ENCODE data around the gene URI1. TPM values are rescaled to one million over a fixed set of nuclear protein-coding genes. Genes with fewer than 3 reads are reported as not detected.

URI1 gene
- total RNA-seq, 2 experiments from 2014 or later = 45.1 to 79.2 TPM

GRCh38 chr19:29943615-29944014 lies 1.6 kb downstream of the URI1 start:
- Histone ChIP-seq H3K4me3 (ENCODE audit: low read depth, low read length, poor library complexity, severe bottlenecking) (peak overlapping the region; percentile 78), H3K9me2 (ENCODE audit: insufficient read depth, low read length) (no peaks in the 10 kb centered on the region), H3K36me3 (ENCODE audit: insufficient read depth, low read length) (peaks cover 31% of the 10 kb centered on the region), H3K9me3 (ENCODE audit: low read length) (peaks cover 10% of the 10 kb centered on the region), H2AFZ (ENCODE audit: low read length) (no peak overlapping the region), H3K4me1 (ENCODE audit: insufficient read depth, low read length, poor library complexity, severe bottlenecking) (peaks cover 37% of the 10 kb centered on the region), H3K4me2 (ENCODE audit: low read length) (peak overlapping the region; percentile 78), H3K27ac (ENCODE audit: low read depth, low read length, poor library complexity, severe bottlenecking) (no peak overlapping the region), H4K20me1 (ENCODE audit: insufficient read depth, low read length) (peaks cover 28% of the 10 kb centered on the region), H3K79me2 (ENCODE audit: insufficient read depth, low read depth, low read length) (peaks cover 61% of the 10 kb centered on the region)
- TSS peak; percentile 63 for BruUV-seq (replicated peaks)
- CTCF ChIA-PET (ENCODE audit: unreplicated experiment) = no interaction called here
- POLR2A ChIA-PET = interaction anchor here (1.0 to 1.5 kb wide), 2 partner anchors 9 to 23 kb away, joined by 3 to 4 read pairs; no protein-coding TSS in a partner anchor
- no peak for DNase-seq (ENCODE audit: low spot score)
- intact Hi-C loops (cut with micrococcal nuclease; ENCODE audit: unreplicated experiment) = no loop called here
- TF ChIP-seq EZH2phosphoT487 (IDR thresholded peaks at IDR 0.05; ENCODE audit: borderline replicate concordance, low read depth, low read length) (no peak), CTCF (conservative IDR thresholded peaks at IDR 0.05; ENCODE audit: low read length) (no peak)

- Histone ChIP-seq H3K4me3 (ENCODE audit: low read depth, low read length, poor library complexity, severe bottlenecking) (peak overlapping the region; percentile 51), H3K27ac (ENCODE audit: low read depth, low read length, poor library complexity, severe bottlenecking) (no peak overlapping the region), H2AFZ (ENCODE audit: low read length) (no peak overlapping the region), H3K9me2 (ENCODE audit: insufficient read depth, low read length) (no peaks in the 10 kb centered on the region), H3K4me2 (ENCODE audit: low read length) (peak overlapping the region; percentile 66), H3K79me2 (ENCODE audit: insufficient read depth, low read depth, low read length) (peaks cover 62% of the 10 kb centered on the region), H3K9me3 (ENCODE audit: low read length) (peaks cover 10% of the 10 kb centered on the region), H3K4me1 (ENCODE audit: insufficient read depth, low read length, poor library complexity, severe bottlenecking) (peaks cover 37% of the 10 kb centered on the region), H4K20me1 (ENCODE audit: insufficient read depth, low read length) (peaks cover 28% of the 10 kb centered on the region), H3K36me3 (ENCODE audit: insufficient read depth, low read length) (peaks cover 31% of the 10 kb centered on the region)
- no peak for TF ChIP-seq EZH2phosphoT487 (IDR thresholded peaks at IDR 0.05; ENCODE audit: borderline replicate concordance, low read depth, low read length)
- TF ChIP-seq CTCF (conservative IDR thresholded peaks at IDR 0.05; ENCODE audit: low read length) = no peak
- DNase-seq (ENCODE audit: low spot score) = no peak
- ChIA-PET POLR2A (interaction anchor here (0.7 to 2.0 kb wide), 4 partner anchors 9 to 86 kb away, joined by 3 to 7 read pairs (median 4); no protein-coding TSS in a partner anchor), CTCF (ENCODE audit: unreplicated experiment) (no interaction called here)
- no TSS peak for BruUV-seq (replicated peaks)
- intact Hi-C loops (cut with micrococcal nuclease; ENCODE audit: unreplicated experiment) = no loop called here
Measured at GRCh38 chr19:29944390-29945012, 2.5 kb downstream of the URI1 start.

GRCh38 chr19:29945017-29945416 lies 3.0 kb downstream of the URI1 start:
- Histone ChIP-seq H3K36me3 (ENCODE audit: insufficient read depth, low read length) (peaks cover 35% of the 10 kb centered on the region), H3K9me2 (ENCODE audit: insufficient read depth, low read length) (no peaks in the 10 kb centered on the region), H3K4me1 (ENCODE audit: insufficient read depth, low read length, poor library complexity, severe bottlenecking) (peaks cover 37% of the 10 kb centered on the region), H4K20me1 (ENCODE audit: insufficient read depth, low read length) (peaks cover 28% of the 10 kb centered on the region), H2AFZ (ENCODE audit: low read length) (no peak overlapping the region), H3K79me2 (ENCODE audit: insufficient read depth, low read depth, low read length) (peaks cover 66% of the 10 kb centered on the region), H3K27ac (ENCODE audit: low read depth, low read length, poor library complexity, severe bottlenecking) (no peak overlapping the region), H3K4me2 (ENCODE audit: low read length) (peak overlapping the region; percentile 66), H3K4me3 (ENCODE audit: low read depth, low read length, poor library complexity, severe bottlenecking) (peak overlapping the region; percentile 51), H3K9me3 (ENCODE audit: low read length) (peaks cover 10% of the 10 kb centered on the region)
- DNase-seq (ENCODE audit: low spot score) = no peak
- TF ChIP-seq EZH2phosphoT487 (IDR thresholded peaks at IDR 0.05; ENCODE audit: borderline replicate concordance, low read depth, low read length) = no peak
- TF ChIP-seq CTCF (conservative IDR thresholded peaks at IDR 0.05; ENCODE audit: low read length) = no peak
- ChIA-PET POLR2A (interaction anchor here (0.7 to 2.0 kb wide), 9 partner anchors 8 to 109 kb away, joined by 3 to 7 read pairs (median 4); no protein-coding TSS in a partner anchor), CTCF (ENCODE audit: unreplicated experiment) (no interaction called here)
- intact Hi-C loops (cut with micrococcal nuclease; ENCODE audit: unreplicated experiment) = no loop called here
- BruUV-seq (replicated peaks) = no TSS peak
